ENCODE results near the gene KCNT2. TPM values are rescaled to one million over a fixed set of nuclear protein-coding genes. Genes with fewer than 3 reads are reported as not detected.

The KCNT2 gene
- total RNA-seq, 1 experiment from 2014 or later, result not detected

GRCh38 chr1:196178083-196178635, 430.1 kb downstream of the KCNT2 start:
- no peaks in the 10 kb centered on the region for H3K79me2 ChIP-seq (ENCODE audit: insufficient read depth, low read length)
- H3K9me2 ChIP-seq (ENCODE audit: insufficient read depth), result no peaks in the 10 kb centered on the region
- no peaks in the 10 kb centered on the region for H3K9me3 ChIP-seq (ENCODE audit: control insufficient read depth in 1 of 2, insufficient read depth in 1 of 2, low read depth in 1 of 2, low read length in 2 of 2)
- ATAC-seq, result no peak
- no TSS peak for BruUV-seq (replicated peaks)
- ChIA-PET POLR2A (no interaction called here), RAD21 (ENCODE audit: low non-redundant PET in 1 of 2, low total read pairs in 2 of 2, uncharacterized antibody in 2 of 2, unreplicated experiment in 2 of 2) (no interaction called here), CTCF (no interaction called here)
- H3K4me1 ChIP-seq (ENCODE audit: control insufficient read depth in 1 of 2, insufficient read depth in 2 of 2, low read length in 2 of 2), result peaks cover 10 to 22% of the 10 kb centered on the region in 2 experiments; a peak in 3 of 4 replicates
- no peak overlapping the region for H3K27ac ChIP-seq (ENCODE audit: low read depth, low read length)
- DNase-seq (ENCODE audit: low read depth, low spot score), result no peak
- TF ChIP-seq JUND (IDR thresholded peaks at IDR 0.05) (no peak), EZH2phosphoT487 (IDR thresholded peaks at IDR 0.05; ENCODE audit: borderline replicate concordance) (no peak), CEBPB (IDR thresholded peaks at IDR 0.05; ENCODE audit: low read depth) (no peak), ELF1 (IDR thresholded peaks at IDR 0.05; ENCODE audit: borderline replicate concordance, low read depth) (no peak), FOSL1 (IDR thresholded peaks at IDR 0.05; ENCODE audit: low read depth) (no peak), CTCF (IDR thresholded peaks at IDR 0.05 in 2 of 3, conservative IDR thresholded peaks at IDR 0.05 in 1 of 3; ENCODE audit: borderline replicate concordance in 1 of 3, insufficient read depth in 1 of 3, low read depth in 2 of 3, low read length in 2 of 3) (no peak), ZNF274 (IDR thresholded peaks at IDR 0.05; ENCODE audit: low read depth, low read length) (no peak), TCF7L2 (IDR thresholded peaks at IDR 0.05; ENCODE audit: borderline replicate concordance, extremely low read depth, insufficient read depth, insufficient read length) (no peak), REST (IDR thresholded peaks at IDR 0.05; ENCODE audit: low read depth) (no peak), EZH2 (IDR thresholded peaks at IDR 0.05) (no peak), POLR2A (IDR thresholded peaks at IDR 0.05; ENCODE audit: borderline replicate concordance, extremely low read depth, insufficient read depth, insufficient read length) (no peak), SRF (IDR thresholded peaks at IDR 0.05; ENCODE audit: low read depth) (no peak), ZFX (IDR thresholded peaks at IDR 0.05) (no peak), EGR1 (IDR thresholded peaks at IDR 0.05; ENCODE audit: low read depth) (no peak), POLR2AphosphoS5 (IDR thresholded peaks at IDR 0.05; ENCODE audit: low read depth, low read length) (no peak), RAD21 (IDR thresholded peaks at IDR 0.05; ENCODE audit: low read depth) (no peak), CBX3 (IDR thresholded peaks at IDR 0.05; ENCODE audit: low read depth) (no peak), SIN3A (IDR thresholded peaks at IDR 0.05; ENCODE audit: low read depth) (no peak)
- TF ChIP-seq, protein P1, sequence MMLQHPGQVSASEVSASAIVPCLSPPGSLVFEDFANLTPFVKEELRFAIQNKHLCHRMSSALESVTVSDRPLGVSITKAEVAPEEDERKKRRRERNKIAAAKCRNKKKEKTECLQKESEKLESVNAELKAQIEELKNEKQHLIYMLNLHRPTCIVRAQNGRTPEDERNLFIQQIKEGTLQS (IDR thresholded peaks at IDR 0.05), result no peak
- TF ChIP-seq, protein P2, sequence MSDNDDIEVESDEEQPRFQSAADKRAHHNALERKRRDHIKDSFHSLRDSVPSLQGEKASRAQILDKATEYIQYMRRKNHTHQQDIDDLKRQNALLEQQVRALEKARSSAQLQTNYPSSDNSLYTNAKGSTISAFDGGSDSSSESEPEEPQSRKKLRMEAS (IDR thresholded peaks at IDR 0.05), result no peak
- intact Hi-C loops (cut with micrococcal nuclease), result no loop called here
- H3K27me3 ChIP-seq (ENCODE audit: insufficient read depth, low read length), result no peaks in the 10 kb centered on the region
- H2AFZ ChIP-seq (ENCODE audit: low read depth, low read length, poor library complexity, severe bottlenecking), result no peak overlapping the region
- H3K36me3 ChIP-seq (ENCODE audit: control insufficient read depth in 1 of 2, insufficient read depth in 2 of 2, low read length in 2 of 2), result no peaks in the 10 kb centered on the region
- no peaks in the 10 kb centered on the region for H4K20me1 ChIP-seq (ENCODE audit: insufficient read depth)
- H3K4me2 ChIP-seq (ENCODE audit: low read length), result no peak overlapping the region
- no peak overlapping the region for H3K4me3 ChIP-seq (replicated peaks in 1 of 2; ENCODE audit: low read depth in 1 of 2, low read length in 2 of 2)
- no peak overlapping the region for H3K9ac ChIP-seq (ENCODE audit: low read length)

Measured in HCT116 (cell line).